HEK293 (cell line): ENCODE measurements around the gene NOC4L.

ENCODE experiments used
- CTCF ChIA-PET: fragments of 350-600 bp; formaldehyde crosslinking; extraction: SDS; loops from one replicate; lab custom pipeline; 2021; ENCODE audit warnings: antibody characterized with exemption; lab: Yijun Ruan, JAX
- POLR2A ChIA-PET: fragments of 300-600 bp; formaldehyde crosslinking; extraction: SDS; loops from one replicate; lab custom pipeline; 2020; ENCODE audit warnings: antibody characterized with exemption, inconsistent platforms; lab: Yijun Ruan, JAX
- H3K27ac ChIP-seq: fragments of 200-500 bp; sonication (Bioruptor generic); 2 replicates; pipeline ENCODE4 v1.5.1; 2014; ENCODE audit warnings: low read depth, low read length, control low read depth, inconsistent platforms; ENCODE audit errors: extremely low read depth
- H3K36me3 ChIP-seq, 2 experiments: fragments of 200-500 bp in 1 of 2; sonication (Bioruptor generic) in 1 of 2; 1 replicate in 1 of 2; 2 replicates in 1 of 2; pipeline ENCODE4 v1.5.1; 2014 to 2017; ENCODE audit warnings: inconsistent platforms in 2 of 2, low read length in 2 of 2; ENCODE audit not compliant: control insufficient read depth in 2 of 2, insufficient read depth in 1 of 2
- H3K4me1 ChIP-seq: fragments of 200-500 bp; sonication (Bioruptor generic); 2 replicates; pipeline ENCODE4 v1.5.1; 2014; ENCODE audit warnings: mild to moderate bottlenecking, low read length, inconsistent platforms; ENCODE audit not compliant: control insufficient read depth, insufficient read depth
- H3K4me3 ChIP-seq: 2 replicates; pipeline ENCODE4 v1.5.1; 2011; ENCODE audit warnings: low read depth, mild to moderate bottlenecking, control low read depth, low read length, moderate library complexity
- H3K9me3 ChIP-seq: fragments of 200-500 bp; sonication (Bioruptor generic); 2 replicates; pipeline ENCODE4 v1.5.1; 2014; ENCODE audit warnings: low read depth, low read length, inconsistent platforms; ENCODE audit not compliant: control insufficient read depth, insufficient read depth
- FEZF1 ChIP-seq: fragments of 450-650 bp; formaldehyde crosslinking; IDR thresholded peaks from 2 replicates; pipeline ENCODE4 v1.5.1; 2016; ENCODE audit warnings: missing biosample characterization, missing genetic modification characterization
- IKZF3 ChIP-seq: fragments of 450-650 bp; IDR thresholded peaks from 2 replicates; pipeline ENCODE4 v1.5.0; 2018; ENCODE audit warnings: missing biosample characterization, mild to moderate bottlenecking, missing genetic modification characterization, moderate library complexity
- KLF1 ChIP-seq: fragments of 450-650 bp; formaldehyde crosslinking; IDR thresholded peaks from 2 replicates; pipeline ENCODE4 v1.5.1; 2016; ENCODE audit warnings: missing biosample characterization, missing genetic modification characterization
- MYNN ChIP-seq: fragments of 450-650 bp; formaldehyde crosslinking; IDR thresholded peaks from 2 replicates; pipeline ENCODE4 v1.5.1; 2016; ENCODE audit warnings: missing biosample characterization, missing genetic modification characterization, borderline replicate concordance
- OVOL3 ChIP-seq: fragments of 450-650 bp; formaldehyde crosslinking; IDR thresholded peaks from 2 replicates; pipeline ENCODE4 v1.5.1; 2016; ENCODE audit warnings: missing biosample characterization, missing genetic modification characterization
- ZNF114 ChIP-seq: fragments of 450-650 bp; formaldehyde crosslinking; IDR thresholded peaks from 2 replicates; pipeline ENCODE4 v1.5.0; 2017; ENCODE audit warnings: missing biosample characterization, missing genetic modification characterization
- ZNF133 ChIP-seq: fragments of 450-650 bp; formaldehyde crosslinking; IDR thresholded peaks from 2 replicates; pipeline ENCODE4 v1.5.1; 2016; ENCODE audit warnings: missing biosample characterization, missing genetic modification characterization
- ZNF148 ChIP-seq: fragments of 450-650 bp; formaldehyde crosslinking; IDR thresholded peaks from 2 replicates; pipeline ENCODE4 v1.5.0; 2017; ENCODE audit warnings: missing biosample characterization, missing genetic modification characterization, borderline replicate concordance
- ZNF248 ChIP-seq: fragments of 450-650 bp; formaldehyde crosslinking; IDR thresholded peaks from 2 replicates; pipeline ENCODE4 v1.5.1; 2017; ENCODE audit warnings: missing biosample characterization, missing genetic modification characterization
- ZNF274 ChIP-seq, 2 experiments: fragments of 200-500 bp in 1 of 2; fragments of 450-650 bp in 1 of 2; sonication (Bioruptor generic) in 1 of 2; formaldehyde crosslinking in 1 of 2; IDR thresholded peaks; 2 replicates each; pipeline versions ENCODE4 v1.5.1 to v1.6.1; 2014 to 2016; ENCODE audit warnings: borderline replicate concordance in 1 of 2, inconsistent platforms in 1 of 2, low read length in 1 of 2, missing biosample characterization in 1 of 2, missing genetic modification characterization in 1 of 2
- ZNF311 ChIP-seq: fragments of 450-650 bp; formaldehyde crosslinking; IDR thresholded peaks from 2 replicates; pipeline ENCODE4 v1.5.1; 2017; ENCODE audit warnings: missing biosample characterization, missing genetic modification characterization, borderline replicate concordance
- ZNF426 ChIP-seq: fragments of 450-650 bp; formaldehyde crosslinking; IDR thresholded peaks from 2 replicates; pipeline ENCODE4 v1.5.1; 2017; ENCODE audit warnings: missing biosample characterization, missing genetic modification characterization, mild to moderate bottlenecking, inconsistent platforms, moderate library complexity
- ZNF449 ChIP-seq: fragments of 450-650 bp; formaldehyde crosslinking; IDR thresholded peaks from 2 replicates; pipeline ENCODE4 v1.5.1; 2017; ENCODE audit warnings: missing biosample characterization, mild to moderate bottlenecking, missing genetic modification characterization, moderate library complexity
- ZNF514 ChIP-seq: fragments of 450-650 bp; formaldehyde crosslinking; IDR thresholded peaks from 2 replicates; pipeline ENCODE4 v1.5.1; 2016; ENCODE audit warnings: missing biosample characterization, missing genetic modification characterization
- ZNF544 ChIP-seq: fragments of 450-650 bp; formaldehyde crosslinking; IDR thresholded peaks from 2 replicates; pipeline ENCODE4 v1.5.0; 2017; ENCODE audit warnings: missing biosample characterization, missing genetic modification characterization
- ZNF571 ChIP-seq: fragments of 450-650 bp; formaldehyde crosslinking; IDR thresholded peaks from 2 replicates; pipeline ENCODE4 v1.5.0; 2017; ENCODE audit warnings: missing biosample characterization, missing genetic modification characterization
- ZNF621 ChIP-seq: fragments of 450-650 bp; formaldehyde crosslinking; IDR thresholded peaks from 2 replicates; pipeline ENCODE4 v1.5.1; 2017; ENCODE audit warnings: missing biosample characterization, missing genetic modification characterization
- ZNF670 ChIP-seq: fragments of 450-650 bp; formaldehyde crosslinking; IDR thresholded peaks from 2 replicates; pipeline ENCODE4 v1.5.1; 2016; ENCODE audit warnings: missing biosample characterization, missing genetic modification characterization, low read depth
- ZNF76 ChIP-seq: fragments of 450-650 bp; formaldehyde crosslinking; IDR thresholded peaks from 2 replicates; pipeline ENCODE4; 2016; ENCODE audit warnings: low read depth, missing biosample characterization, missing genetic modification characterization, borderline replicate concordance
- ZNF776 ChIP-seq: fragments of 450-650 bp; formaldehyde crosslinking; IDR thresholded peaks from 2 replicates; pipeline ENCODE4 v1.5.0; 2017; ENCODE audit warnings: missing biosample characterization, missing genetic modification characterization, borderline replicate concordance
- ZNF785 ChIP-seq: fragments of 450-650 bp; formaldehyde crosslinking; IDR thresholded peaks from 2 replicates; pipeline ENCODE4 v1.5.1; 2016; ENCODE audit warnings: missing biosample characterization, missing genetic modification characterization
- ZNF837 ChIP-seq: fragments of 450-650 bp; formaldehyde crosslinking; IDR thresholded peaks from 2 replicates; pipeline ENCODE4 v1.5.1; 2016; ENCODE audit warnings: missing biosample characterization, missing genetic modification characterization
- ZSCAN4 ChIP-seq: fragments of 450-650 bp; formaldehyde crosslinking; IDR thresholded peaks from 2 replicates; pipeline ENCODE4 v1.5.1; 2017; ENCODE audit warnings: missing biosample characterization, missing genetic modification characterization
- ZSCAN5A ChIP-seq: fragments of 450-650 bp; formaldehyde crosslinking; IDR thresholded peaks from 2 replicates; pipeline ENCODE4 v1.5.1; 2016; ENCODE audit warnings: missing biosample characterization, missing genetic modification characterization
- TF ChIP-seq, protein P1 (sequence below): fragments of 450-650 bp; formaldehyde crosslinking; IDR thresholded peaks from 2 replicates; pipeline ENCODE4 v1.5.1; 2016; ENCODE audit warnings: missing biosample characterization, missing genetic modification characterization, borderline replicate concordance

Gene NOC4L

DNA sequence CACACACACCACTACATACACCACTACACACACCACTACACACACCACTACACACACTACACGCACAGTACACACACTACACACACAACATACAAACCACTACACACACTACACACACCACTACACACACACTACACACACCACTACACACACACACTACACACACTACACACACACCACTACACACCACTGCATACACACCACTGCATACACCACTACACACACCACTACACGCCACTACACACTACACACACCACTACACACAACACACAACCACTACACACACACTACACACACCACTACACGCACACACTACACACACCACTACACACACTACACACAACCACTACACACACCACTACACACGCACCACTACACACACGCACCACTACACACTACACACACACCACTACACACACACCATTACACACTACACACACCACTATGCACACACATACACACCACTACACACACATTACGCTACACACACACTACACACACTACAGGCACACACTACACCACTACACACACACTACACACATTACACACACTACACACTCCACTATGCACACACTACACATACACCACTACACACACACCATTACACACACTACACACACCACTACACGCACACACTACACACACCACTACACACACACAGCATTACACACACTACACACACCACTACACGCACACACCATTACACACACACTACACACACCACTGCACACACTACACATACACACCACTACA is 12.5 kb downstream of the NOC4L start (continued):
- no peak for TF ChIP-seq ZNF426 (tag by site-specific recombination)
- peak; percentile 86 for TF ChIP-seq ZNF785 (tag by site-specific recombination)
- peak; percentile 10; the same call in 1 of the 2 replicates for TF ChIP-seq ZNF248
- 0 out of 2 replicates have a peak, but pooled peaks have one; percentile 35 for TF ChIP-seq ZSCAN5A (tag by site-specific recombination)
- peak; percentile 69; the same call in 1 of the 2 replicates for TF ChIP-seq ZNF514 (tag by site-specific recombination)
- no peak for TF ChIP-seq IKZF3 (tag by site-specific recombination)
- no peak for TF ChIP-seq KLF1
- 0 out of 2 replicates have a peak, but pooled peaks have one; percentile 24 for TF ChIP-seq OVOL3 (tag by site-specific recombination)
- TF ChIP-seq ZNF544 (tag by site-specific recombination): 0 out of 2 replicates have a peak, but pooled peaks have one; percentile 22
- TF ChIP-seq FEZF1: no peak
- TF ChIP-seq ZNF76: 0 out of 2 replicates have a peak, but pooled peaks have one; percentile 3
- TF ChIP-seq ZNF776 (tag by site-specific recombination): no peak
- TF ChIP-seq ZNF621 (tag by site-specific recombination): 0 out of 2 replicates have a peak, but pooled peaks have one; percentile 29
- 0 out of 2 replicates have a peak, but pooled peaks have one; percentile 21 for TF ChIP-seq ZNF311 (tag by site-specific recombination)
- TF ChIP-seq ZNF837: peak; percentile 29; the same call in 1 of the 2 replicates
- TF ChIP-seq, all 188 proteins: peak for 19

GRCh38 chr12:132157733-132158409 is 13.6 kb downstream of the NOC4L start:
- ChIA-PET POLR2A (no interaction called here), CTCF (no interaction called here)
- Histone ChIP-seq H3K9me3 (no peaks in the 10 kb centered on the region), H3K4me3 (no peak overlapping the region), H3K27ac (no peak overlapping the region), H3K4me1 (peaks cover 5% of the 10 kb centered on the region; the same call in 1 of the 2 replicates), H3K36me3 (peaks cover 13 to 30% of the 10 kb centered on the region in 2 experiments; a peak in 2 of 3 replicates)
- 0 out of 2 replicates have a peak, but pooled peaks have one; percentile 56 for TF ChIP-seq ZNF311 (tag by site-specific recombination)
- TF ChIP-seq ZSCAN4: peak; percentile 74
- TF ChIP-seq ZNF133 (tag by site-specific recombination): peak; percentile 4; the same call in 1 of the 2 replicates
- 0 out of 2 replicates have a peak, but pooled peaks have one; percentile 21 for TF ChIP-seq ZNF248
- peak; percentile 13; the same call in 1 of the 2 replicates for TF ChIP-seq ZNF670 (tag by site-specific recombination)
- no peak for TF ChIP-seq ZNF274 (IDR thresholded peaks at IDR 0.05; ENCODE audit: low read length)
- TF ChIP-seq ZNF274 (tag by site-specific recombination; IDR thresholded peaks at IDR 0.05; ENCODE audit: borderline replicate concordance): peak; percentile 37; the same call in 1 of the 2 replicates
- TF ChIP-seq ZNF114 (tag by site-specific recombination): peak; percentile 86
- no peak for TF ChIP-seq ZNF449
- 0 out of 2 replicates have a peak, but pooled peaks have one; percentile 41 for TF ChIP-seq ZNF621 (tag by site-specific recombination)
- peak; percentile 66; the same call in 1 of the 2 replicates for TF ChIP-seq ZNF148 (tag by site-specific recombination)
- no peak for TF ChIP-seq ZNF837
- no peak for TF ChIP-seq MYNN (tag by site-specific recombination)
- 0 out of 2 replicates have a peak, but pooled peaks have one; percentile 10 for TF ChIP-seq ZNF571 (tag by site-specific recombination)
- TF ChIP-seq, protein P1, sequence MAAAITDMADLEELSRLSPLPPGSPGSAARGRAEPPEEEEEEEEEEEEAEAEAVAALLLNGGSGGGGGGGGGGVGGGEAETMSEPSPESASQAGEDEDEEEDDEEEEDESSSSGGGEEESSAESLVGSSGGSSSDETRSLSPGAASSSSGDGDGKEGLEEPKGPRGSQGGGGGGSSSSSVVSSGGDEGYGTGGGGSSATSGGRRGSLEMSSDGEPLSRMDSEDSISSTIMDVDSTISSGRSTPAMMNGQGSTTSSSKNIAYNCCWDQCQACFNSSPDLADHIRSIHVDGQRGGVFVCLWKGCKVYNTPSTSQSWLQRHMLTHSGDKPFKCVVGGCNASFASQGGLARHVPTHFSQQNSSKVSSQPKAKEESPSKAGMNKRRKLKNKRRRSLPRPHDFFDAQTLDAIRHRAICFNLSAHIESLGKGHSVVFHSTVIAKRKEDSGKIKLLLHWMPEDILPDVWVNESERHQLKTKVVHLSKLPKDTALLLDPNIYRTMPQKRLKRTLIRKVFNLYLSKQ: peak; percentile 1; the same call in 1 of the 2 replicates
